HCT116 (cell line): Measurements from ENCODE around the gene PRAME.

Source experiments
- CTCF ChIP-seq, 3 experiments: fragments of 200-600 bp in 1 of 3; sonication (generic) in 1 of 3; IDR thresholded peaks in 2 of 3; conservative IDR thresholded peaks in 1 of 3; 2 replicates each; pipeline ENCODE4 v1.5.1; 2012 to 2017; ENCODE audit warnings: low read depth in 2 of 3, low read length in 2 of 3, antibody characterized with exemption in 1 of 3, borderline replicate concordance in 1 of 3, control low read depth in 1 of 3, mild to moderate bottlenecking in 1 of 3, mixed read lengths in 1 of 3, mixed run types in 1 of 3, moderate library complexity in 1 of 3; ENCODE audit not compliant: insufficient read depth in 1 of 3
- EZH2 ChIP-seq: fragments of 200-600 bp; sonication (generic); IDR thresholded peaks from 2 replicates; pipeline ENCODE4 v1.6.1; 2017; ENCODE audit warnings: antibody characterized with exemption, mixed run types
- EZH2phosphoT487 ChIP-seq: fragments of 200-600 bp; IDR thresholded peaks from 2 replicates; pipeline ENCODE4 v1.6.1; 2018; ENCODE audit warnings: antibody characterized with exemption, borderline replicate concordance
- JUND ChIP-seq: IDR thresholded peaks from 2 replicates; pipeline ENCODE4 v1.6.1; 2012
- POLR2A ChIP-seq: IDR thresholded peaks from 2 replicates; pipeline ENCODE4 v1.7.0; 2011; ENCODE audit warnings: borderline replicate concordance; ENCODE audit not compliant: insufficient read depth, insufficient read length; ENCODE audit errors: extremely low read depth
- POLR2AphosphoS5 ChIP-seq: IDR thresholded peaks from 2 replicates; pipeline ENCODE4 v1.6.1; 2011; ENCODE audit warnings: mild to moderate bottlenecking, low read depth, low read length, moderate library complexity
- REST ChIP-seq: IDR thresholded peaks from 2 replicates; pipeline ENCODE4 v1.6.1; 2012; ENCODE audit warnings: low read depth
- SP1 ChIP-seq: IDR thresholded peaks from 2 replicates; pipeline ENCODE4 v1.6.1; 2012; ENCODE audit warnings: low read depth
- TCF7L2 ChIP-seq: IDR thresholded peaks from 2 replicates; pipeline ENCODE4 v1.7.0; 2011; ENCODE audit warnings: borderline replicate concordance, inconsistent platforms; ENCODE audit not compliant: insufficient read depth, insufficient read length; ENCODE audit errors: extremely low read depth
- YY1 ChIP-seq: IDR thresholded peaks from 2 replicates; pipeline ENCODE4 v1.6.1; 2011; ENCODE audit warnings: low read length, low read depth, moderate library complexity, mild to moderate bottlenecking; ENCODE audit not compliant: insufficient replicate concordance; ENCODE audit errors: extremely low read depth
- TF ChIP-seq, protein P1 (sequence below): IDR thresholded peaks from 2 replicates; pipeline ENCODE4 v1.6.1; 2012

GRCh38 chr22:22554587-22555284, 4.3 kb downstream of the PRAME start:
- no peak for TF ChIP-seq REST
- TF ChIP-seq TCF7L2, result no peak
- TF ChIP-seq JUND, result no peak
- no peak for TF ChIP-seq SP1
- TF ChIP-seq POLR2AphosphoS5, result no peak
- no peak for TF ChIP-seq EZH2phosphoT487
- TF ChIP-seq POLR2A, result no peak
- TF ChIP-seq, protein P1, sequence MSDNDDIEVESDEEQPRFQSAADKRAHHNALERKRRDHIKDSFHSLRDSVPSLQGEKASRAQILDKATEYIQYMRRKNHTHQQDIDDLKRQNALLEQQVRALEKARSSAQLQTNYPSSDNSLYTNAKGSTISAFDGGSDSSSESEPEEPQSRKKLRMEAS, result no peak
- no peak for TF ChIP-seq CTCF (IDR thresholded peaks at IDR 0.05 in 2 of 3, conservative IDR thresholded peaks at IDR 0.05 in 1 of 3; ENCODE audit: borderline replicate concordance in 1 of 3, insufficient read depth in 1 of 3, low read depth in 2 of 3, low read length in 2 of 3)
- TF ChIP-seq EZH2, result no peak
- TF ChIP-seq YY1, result no peak
